ENCODE measurements around the gene ZNF511.
"Not testable (repeated sequence)": the region's sequence is repeated elsewhere in the genome, so short reads cannot be mapped to it uniquely, and the experiment has no call there.

Gene ZNF511

GRCh38 chr10:133308421-133309099 is at the start of gene ZNF511, which contains the start of gene TUBGCP2:
TSS of gene ZNF511 (plus strand) at chr10:133308914. CDS start at chr10:133308944, 30 bp downstream.
TSS of gene TUBGCP2 (minus strand) at chr10:133308872. CDS start at chr10:133302941, 5,931 bp downstream.
- peak; percentile 88 for DNase-seq

GRCh38 chr10:133259602-133259989 is 49.1 kb upstream of the ZNF511 start:
- no peak for DNase-seq

- peak; percentile 63 for DNase-seq
Measured at GRCh38 chr10:133260895-133261725, 47.6 kb upstream of the ZNF511 start.

GRCh38 chr10:133261726-133262325 is 46.9 kb upstream of the ZNF511 start:
- DNase-seq: peak; percentile 85

GRCh38 chr10:133262696-133263095 is 46.0 kb upstream of the ZNF511 start:
- no peak for DNase-seq

- no peak for DNase-seq
Measured at GRCh38 chr10:133263674-133264073, 45.0 kb upstream of the ZNF511 start.

- peak; percentile 26 for DNase-seq
Measured at GRCh38 chr10:133264461-133264860, 44.3 kb upstream of the ZNF511 start.

- DNase-seq: not testable (repeated sequence)
Measured at GRCh38 chr10:133265052-133265451, 43.7 kb upstream of the ZNF511 start.

- DNase-seq: no peak
Measured at GRCh38 chr10:133266056-133266795, 42.5 kb upstream of the ZNF511 start.

- DNase-seq: no peak
Measured at GRCh38 chr10:133267293-133267692, 41.4 kb upstream of the ZNF511 start.

GRCh38 chr10:133267829-133268228 is 40.9 kb upstream of the ZNF511 start:
- DNase-seq: no peak

- no peak for DNase-seq
Measured at GRCh38 chr10:133268532-133268931, 40.2 kb upstream of the ZNF511 start.

- DNase-seq: no peak
Measured at GRCh38 chr10:133269367-133269766, 39.3 kb upstream of the ZNF511 start.

- no peak for DNase-seq
Measured at GRCh38 chr10:133270204-133270603, 38.5 kb upstream of the ZNF511 start.

- DNase-seq: no peak
Measured at GRCh38 chr10:133270773-133271297, 37.9 kb upstream of the ZNF511 start.

- no peak for DNase-seq
Measured at GRCh38 chr10:133271521-133272300, 37.0 kb upstream of the ZNF511 start.

GRCh38 chr10:133272301-133272963 is 36.3 kb upstream of the ZNF511 start:
- no peak for DNase-seq

- no peak for DNase-seq
Measured at GRCh38 chr10:133272964-133273420, 35.7 kb upstream of the ZNF511 start.

- DNase-seq: no peak
Measured at GRCh38 chr10:133273534-133274143, 35.1 kb upstream of the ZNF511 start.

All from stimulated activated CD4-positive, alpha-beta T cell treated with anti-CD3 and anti-CD28 coated beads, Interleukin-4, amount 100 ng/mL, for 24 hours (primary cell).